Left ventricle myocardium superior (tissue), 1 donor: ENCODE results near the gene FAM13A. TPM values are rescaled to one million over a fixed set of nuclear protein-coding genes. Genes with fewer than 3 reads are reported as not detected.
A peak's percentile ranks its signal among the peaks of the same experiment; 100 is the strongest.
"Not testable (repeated sequence)": the region's sequence is repeated elsewhere in the genome, so short reads cannot be mapped to it uniquely, and the experiment has no call there.

Experiments used
- ATAC-seq: fragments of 200-7000 bp; cut with Tn5 transposase; one replicate; pipeline ENCODE4 v1.9.1; 2020; ENCODE audit warnings: mild to moderate bottlenecking, moderate library complexity
- DNase-seq: peaks from one replicate; pipeline ENCODE4 v3.0.0-alpha.2; 2020
- intact Hi-C: fragments of 100-400 bp; cut with micrococcal nuclease; formaldehyde crosslinking; loops from one replicate; pipeline ENCODE4 v1.11.0; 2022
- total RNA-seq: library from RNA; stranded (reverse); fragmentation: NEBNext Ultra II Directional; extraction: Animal tissue kit (Norgen Biotek cat#: 25700); gene quantifications from one replicate; pipeline ENCODE4 v1.2.1, GENCODE V29; 2021
- donor health status: DM: no; HTN: yes; CAD: no; lungs with severe emphysema.

Gene FAM13A
- total RNA-seq, 1 donor from 2014 or later: 13.7 TPM

GRCh38 chr4:88870428-88870827 lies 186.6 kb downstream of the FAM13A start:
- intact Hi-C loops: no loop called here
- ATAC-seq (no peak), DNase-seq (no peak)

GRCh38 chr4:88868510-88868909 lies 188.5 kb downstream of the FAM13A start:
- DNase-seq (no peak), ATAC-seq (no peak)
- intact Hi-C loops: no loop called here

GRCh38 chr4:88866862-88867550 lies 190.0 kb downstream of the FAM13A start:
- DNase-seq (no peak), ATAC-seq (no peak)
- intact Hi-C loops: no loop called here

- intact Hi-C loops: no loop called here
- no peak for DNase-seq
- no peak for ATAC-seq
Measured at GRCh38 chr4:88865466-88865865, 191.5 kb downstream of the FAM13A start.

- intact Hi-C loops: no loop called here
- DNase-seq: no peak
- ATAC-seq: no peak
Measured at GRCh38 chr4:88865046-88865445, 191.9 kb downstream of the FAM13A start.

- no peak for ATAC-seq
- no peak for DNase-seq
- intact Hi-C loops: no loop called here
Measured at GRCh38 chr4:88860586-88860985, 196.4 kb downstream of the FAM13A start.

GRCh38 chr4:88859191-88859812 lies 197.7 kb downstream of the FAM13A start:
- DNase-seq (no peak), ATAC-seq (peak; percentile 19)
- intact Hi-C loops: no loop called here

- ATAC-seq (peak; percentile 75), DNase-seq (no peak)
- intact Hi-C loops: no loop called here
Measured at GRCh38 chr4:88858752-88859151, 198.2 kb downstream of the FAM13A start.

- ATAC-seq: peak; percentile 62
Measured at GRCh38 chr4:88857588-88857987, 199.4 kb downstream of the FAM13A start.

GRCh38 chr4:88854481-88854880 lies 202.5 kb downstream of the FAM13A start:
- intact Hi-C loops: no loop called here
- no peak for DNase-seq
- no peak for ATAC-seq

More at GRCh38 chr4:88857588-88857987, 199.4 kb downstream of the FAM13A start:
- no peak for DNase-seq
- intact Hi-C loops: no loop called here

- intact Hi-C loops, DNase-seq, ATAC-seq: not testable (repeated sequence)
Measured at GRCh38 chr4:88853583-88853982, 203.4 kb downstream of the FAM13A start.

GRCh38 chr4:88846206-88846790 lies 210.7 kb downstream of the FAM13A start:
- DNase-seq (no peak), ATAC-seq (no peak)
- intact Hi-C loops: no loop called here

- intact Hi-C loops: no loop called here
- peak; percentile 74 for ATAC-seq
Measured at GRCh38 chr4:88843067-88843685, 213.8 kb downstream of the FAM13A start.

GRCh38 chr4:88841635-88842034 lies 215.3 kb downstream of the FAM13A start:
- intact Hi-C loops: no loop called here

More at GRCh38 chr4:88843067-88843685, 213.8 kb downstream of the FAM13A start:
- no peak for DNase-seq

GRCh38 chr4:88836216-88836615 lies 220.8 kb downstream of the FAM13A start:
- DNase-seq (no peak), ATAC-seq (no peak)
- intact Hi-C loops: no loop called here

More at GRCh38 chr4:88841635-88842034, 215.3 kb downstream of the FAM13A start:
- ATAC-seq (no peak), DNase-seq (no peak)

GRCh38 chr4:88831031-88831430 lies 226.0 kb downstream of the FAM13A start:
- ATAC-seq (peak; percentile 77), DNase-seq (no peak)
- intact Hi-C loops: no loop called here

GRCh38 chr4:88830598-88830997 lies 226.4 kb downstream of the FAM13A start:
- DNase-seq (no peak), ATAC-seq (peak; percentile 71)
- intact Hi-C loops: no loop called here

- intact Hi-C loops: no loop called here
- DNase-seq (no peak), ATAC-seq (peak; percentile 55)
Measured at GRCh38 chr4:88828842-88829571, 228.0 kb downstream of the FAM13A start.

- no peak for ATAC-seq
- no peak for DNase-seq
- intact Hi-C loops: no loop called here
Measured at GRCh38 chr4:88827442-88827841, 229.5 kb downstream of the FAM13A start.
